Right ventricle myocardium inferior (tissue), 1 donor: ENCODE data around the gene MYH7B. TPM values are rescaled to one million over a fixed set of nuclear protein-coding genes. Genes with fewer than 3 reads are reported as not detected.

Experiments used
- ATAC-seq: fragments of 200-7000 bp; cut with Tn5 transposase; one replicate; pipeline ENCODE4 v1.9.1; 2020; ENCODE audit warnings: mild to moderate bottlenecking, moderate library complexity
- DNase-seq: peaks from one replicate; pipeline ENCODE4 v3.0.0; 2021; ENCODE audit errors: missing footprints
- intact Hi-C: fragments of 100-400 bp; cut with DNase I; formaldehyde crosslinking; loops from one replicate; pipeline ENCODE4 v1.11.0; 2022
- total RNA-seq: library from RNA; stranded (reverse); fragmentation: NEBNext Ultra II Directional; extraction: Animal tissue kit (Norgen Biotek cat#: 25700); gene quantifications from one replicate; pipeline ENCODE4 v1.2.1, GENCODE V29; 2021
- donor health status: DM: no; HTN: yes; CAD: no; lungs with severe emphysema.

The MYH7B gene
- total RNA-seq, 1 donor from 2014 or later = 230 TPM

DNA sequence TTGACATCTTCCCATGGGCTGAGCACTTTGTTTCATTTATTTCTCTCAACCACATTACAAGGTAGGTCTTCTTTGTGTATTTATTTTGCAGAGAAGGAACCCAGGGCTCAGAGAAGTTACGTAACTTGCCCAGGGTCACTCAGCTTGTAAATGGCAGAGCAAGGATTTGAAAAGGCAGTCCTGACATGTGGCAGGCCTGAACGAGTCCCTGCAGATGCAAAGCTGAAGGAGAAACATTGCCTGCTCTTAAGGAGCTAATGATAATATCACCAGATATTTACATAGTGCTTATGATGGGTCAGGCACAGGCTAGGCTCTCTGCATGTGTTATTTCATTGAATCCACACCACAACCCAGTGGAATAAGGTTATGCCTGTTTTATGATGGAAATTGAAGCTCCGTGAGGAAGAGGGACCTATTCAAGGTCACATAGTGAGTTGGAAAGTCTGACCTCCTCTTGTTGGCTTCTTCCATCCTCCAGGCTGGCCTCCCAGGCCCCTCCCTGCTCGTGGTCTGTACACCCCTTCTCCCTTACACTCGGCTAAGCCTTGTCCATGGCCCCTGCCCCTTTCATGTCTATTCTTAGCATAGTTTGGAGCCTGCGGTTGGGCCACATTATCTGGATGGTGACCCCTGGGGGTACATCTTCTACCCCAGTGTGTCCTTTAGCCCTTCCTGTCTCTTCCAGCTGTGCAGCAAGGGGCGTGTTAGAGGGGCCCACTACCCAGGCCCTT is 12.5 kb downstream of the MYH7B start:
- DNase-seq = no peak
- intact Hi-C loops = no loop called here
- peak; percentile 14 for ATAC-seq

DNA sequence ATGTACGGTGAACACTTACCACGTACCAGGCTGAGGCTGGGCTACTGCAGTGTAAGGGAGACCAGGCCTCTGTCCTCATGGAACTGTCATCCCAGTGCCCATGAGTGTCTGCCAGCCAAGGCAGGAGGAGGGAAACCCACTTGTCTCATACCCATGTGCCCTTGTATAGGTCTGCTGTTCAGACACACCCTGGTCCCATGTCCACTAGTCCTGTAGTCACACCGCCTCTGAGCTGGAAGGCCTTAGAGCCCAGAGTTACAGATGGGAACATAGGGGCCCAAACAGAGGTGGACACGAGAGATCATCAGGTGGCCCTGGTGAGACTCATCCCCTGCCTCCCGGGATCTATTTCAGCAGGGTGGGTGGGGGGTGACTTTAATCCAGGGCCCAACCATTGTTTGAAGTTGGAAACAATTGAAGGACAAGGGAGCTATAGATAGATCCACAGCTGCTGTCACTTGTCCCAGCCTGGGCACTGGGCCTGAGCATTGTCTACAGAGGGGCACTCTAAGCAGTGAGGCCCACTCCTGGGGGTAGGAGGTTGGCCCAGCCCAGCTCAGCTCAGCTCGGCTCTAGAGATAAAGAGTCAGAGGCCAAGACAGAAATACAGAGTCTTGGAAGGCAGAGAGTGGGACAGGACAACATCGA is 14.6 kb downstream of the MYH7B start:
- ATAC-seq (peak; percentile 58), DNase-seq (no peak)
- intact Hi-C loops = no loop called here

DNA sequence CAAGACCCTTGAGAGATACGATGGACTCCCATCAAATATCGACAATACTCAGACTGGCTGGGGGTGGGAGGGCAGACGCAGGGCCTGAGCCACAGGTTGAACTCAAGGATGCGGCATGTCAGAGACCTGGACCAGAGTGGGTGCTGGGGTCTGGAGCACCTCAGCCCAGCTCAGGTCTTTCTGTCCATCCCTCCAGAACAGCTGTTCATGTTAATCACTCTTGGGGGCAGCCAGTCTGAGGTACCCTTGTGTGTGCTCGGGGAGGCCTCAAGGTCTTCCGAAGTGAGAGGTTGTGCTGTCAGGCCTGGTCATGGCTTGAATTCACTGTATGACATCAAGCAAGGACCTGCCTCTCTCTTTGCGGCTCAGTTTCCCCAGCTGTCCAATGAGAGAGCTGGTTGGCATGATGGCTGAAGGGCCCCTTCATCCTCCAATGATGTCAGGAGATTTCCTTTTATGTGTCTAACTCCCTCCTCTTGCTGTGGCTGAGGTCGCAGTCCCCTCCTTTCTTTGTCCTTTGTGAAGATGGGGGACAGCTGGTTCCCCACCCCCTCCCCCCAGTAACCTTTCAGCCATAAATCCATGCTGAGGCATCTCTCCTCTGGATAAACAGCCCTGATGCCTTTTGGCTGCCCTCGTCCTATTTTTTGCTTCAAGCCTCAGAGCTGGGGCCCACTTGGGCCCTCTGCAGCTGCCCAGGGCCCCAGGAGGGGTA is 15.3 kb downstream of the MYH7B start:
- no peak for ATAC-seq
- DNase-seq = no peak

DNA sequence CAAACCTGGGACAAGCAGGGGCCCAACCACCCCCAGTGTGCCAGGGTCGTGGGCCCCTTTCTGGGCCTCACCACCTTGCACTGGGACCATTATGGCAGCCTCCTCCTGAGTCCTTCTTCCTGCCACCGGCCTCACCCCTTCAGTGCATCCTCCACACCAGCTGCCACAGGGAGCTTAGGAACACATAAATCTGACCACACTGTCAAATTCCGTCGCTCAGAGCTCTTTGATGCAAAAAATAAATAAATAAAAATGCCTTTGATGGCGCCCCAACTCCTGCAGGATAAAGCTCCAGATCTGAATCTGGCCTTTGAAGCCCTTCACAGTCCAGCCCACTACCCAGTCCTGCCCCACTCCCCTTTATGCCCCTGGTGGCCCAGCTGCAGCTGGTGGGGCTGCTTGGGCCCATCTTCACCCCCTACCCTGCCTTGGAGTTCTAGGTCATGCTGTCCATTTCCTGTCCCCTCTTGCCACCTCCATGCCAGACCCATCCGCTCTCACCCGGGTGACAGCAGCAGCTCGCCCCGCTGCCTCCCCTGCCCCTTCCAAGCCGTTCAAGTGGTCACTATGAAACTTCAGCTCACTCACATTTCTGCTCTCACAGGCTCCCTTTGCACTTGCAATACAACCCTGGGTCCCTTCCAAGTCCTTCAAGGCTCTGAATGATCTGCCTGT is 16.0 kb downstream of the MYH7B start:
- DNase-seq (no peak), ATAC-seq (no peak)
- intact Hi-C loops = no loop called here

More for the DNA sequence above, 15.3 kb downstream of the MYH7B start:
- intact Hi-C loops = no loop called here

DNA sequence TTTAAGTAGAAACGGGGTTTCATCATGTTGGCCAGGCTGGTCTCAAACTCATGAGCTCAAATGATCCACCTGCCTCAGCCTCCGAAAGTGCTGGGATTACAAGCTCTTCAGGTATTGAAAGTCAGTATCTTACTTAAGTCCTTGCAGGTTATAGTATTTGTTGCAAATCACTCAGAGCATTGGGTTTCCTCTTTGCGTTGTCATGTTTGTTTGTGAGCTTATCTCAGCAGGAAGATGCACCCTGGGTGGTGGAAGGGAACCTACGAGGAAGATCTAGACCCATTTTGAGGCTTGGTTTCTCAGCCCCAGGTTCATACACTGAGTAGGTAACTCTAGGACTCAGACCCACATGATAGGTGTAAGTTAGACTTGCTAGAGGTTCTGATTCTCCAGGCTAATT is 18.6 kb downstream of the MYH7B start:
- intact Hi-C loops = no loop called here
- ATAC-seq = no peak
- DNase-seq = no peak

DNA sequence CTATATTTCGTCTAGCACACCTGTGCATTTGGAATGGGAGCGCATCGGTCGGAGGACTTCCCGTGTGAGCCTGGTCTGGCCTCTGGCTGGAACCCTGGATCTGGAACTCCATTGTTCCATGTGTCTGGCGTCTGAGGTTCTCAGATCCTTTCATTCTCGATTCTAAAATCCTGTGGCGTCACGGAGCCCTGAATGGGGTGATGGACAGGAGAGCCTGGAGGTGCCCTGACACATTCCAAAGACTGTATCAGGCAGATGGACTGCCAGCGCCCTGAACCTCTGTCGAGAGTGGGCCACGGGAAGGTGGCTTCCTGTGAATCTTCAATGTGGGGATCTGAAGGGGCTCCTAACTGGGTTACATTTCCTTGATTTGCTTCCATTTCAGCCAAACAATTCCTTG is 20.6 kb downstream of the MYH7B start:
- DNase-seq = no peak
- intact Hi-C loops = no loop called here
- ATAC-seq = no peak

DNA sequence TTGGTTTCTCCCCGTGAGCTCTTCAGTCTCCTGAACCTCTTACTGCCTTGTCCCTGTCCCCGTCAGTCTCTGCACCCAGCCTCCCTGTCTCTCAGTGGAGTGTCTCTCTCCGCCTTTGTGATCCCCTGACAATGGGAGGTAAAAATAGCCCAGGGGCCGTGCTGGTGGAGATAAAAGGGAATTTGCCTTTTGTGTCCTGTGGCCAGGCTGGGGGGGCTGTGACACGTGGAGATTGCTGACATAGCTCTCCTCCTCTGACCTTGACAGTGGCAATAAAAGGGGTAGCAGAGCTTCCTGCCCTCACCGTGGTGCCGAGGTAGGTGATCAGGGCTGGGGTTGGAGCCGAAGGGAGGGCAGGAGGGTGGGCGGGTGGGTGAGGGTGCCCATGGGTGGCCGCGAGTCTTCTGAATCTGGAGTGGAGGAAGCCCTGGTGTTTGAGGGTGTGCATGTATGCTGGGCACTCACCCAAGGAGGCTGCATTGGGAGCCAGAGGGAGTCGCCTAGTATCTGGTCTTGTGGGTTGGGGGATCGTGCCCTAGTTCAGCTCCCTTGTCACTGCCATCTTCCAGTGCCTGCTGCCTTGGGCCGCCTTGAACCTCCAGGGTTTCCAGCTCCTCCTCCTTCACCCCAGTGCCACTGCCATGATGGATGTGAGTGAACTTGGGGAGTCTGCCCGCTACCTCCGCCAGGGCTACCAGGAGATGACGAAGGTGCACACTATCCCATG is 21.9 kb downstream of the MYH7B start:
- intact Hi-C loops = no loop called here
- DNase-seq = no peak
- ATAC-seq = peak; percentile 70

DNA sequence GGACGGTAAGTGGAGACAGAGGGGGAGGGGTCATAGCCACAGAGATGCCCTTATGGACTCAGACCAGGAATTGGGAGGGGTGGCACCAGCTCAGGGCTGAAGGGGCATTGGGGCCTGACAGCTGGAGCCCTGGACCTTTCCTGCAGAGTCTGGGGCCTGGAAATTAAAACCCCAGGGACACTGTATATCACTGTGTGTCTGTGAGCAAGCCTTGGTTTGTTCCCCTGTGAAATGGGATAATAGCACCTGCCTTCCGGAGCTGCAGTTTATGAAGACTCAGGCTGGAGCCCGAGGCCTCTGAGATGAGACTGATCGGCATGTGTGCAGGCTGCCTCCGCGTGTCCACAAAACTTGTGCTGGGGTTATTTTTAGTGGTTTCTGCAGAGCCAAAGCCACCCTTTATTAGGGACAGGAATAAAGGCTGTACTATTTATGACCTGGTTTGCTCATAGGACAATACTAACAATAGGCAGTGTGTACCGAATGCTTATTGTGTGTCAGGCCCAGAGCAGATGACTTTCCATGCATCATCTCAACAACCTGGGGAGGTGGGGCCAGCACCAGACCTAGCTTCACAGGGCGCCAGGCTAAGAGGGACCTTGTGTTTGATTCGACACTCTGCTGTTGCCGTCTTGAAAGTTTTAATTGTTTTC is 22.6 kb downstream of the MYH7B start:
- intact Hi-C loops = no loop called here
- DNase-seq = no peak
- ATAC-seq = peak; percentile 5

DNA sequence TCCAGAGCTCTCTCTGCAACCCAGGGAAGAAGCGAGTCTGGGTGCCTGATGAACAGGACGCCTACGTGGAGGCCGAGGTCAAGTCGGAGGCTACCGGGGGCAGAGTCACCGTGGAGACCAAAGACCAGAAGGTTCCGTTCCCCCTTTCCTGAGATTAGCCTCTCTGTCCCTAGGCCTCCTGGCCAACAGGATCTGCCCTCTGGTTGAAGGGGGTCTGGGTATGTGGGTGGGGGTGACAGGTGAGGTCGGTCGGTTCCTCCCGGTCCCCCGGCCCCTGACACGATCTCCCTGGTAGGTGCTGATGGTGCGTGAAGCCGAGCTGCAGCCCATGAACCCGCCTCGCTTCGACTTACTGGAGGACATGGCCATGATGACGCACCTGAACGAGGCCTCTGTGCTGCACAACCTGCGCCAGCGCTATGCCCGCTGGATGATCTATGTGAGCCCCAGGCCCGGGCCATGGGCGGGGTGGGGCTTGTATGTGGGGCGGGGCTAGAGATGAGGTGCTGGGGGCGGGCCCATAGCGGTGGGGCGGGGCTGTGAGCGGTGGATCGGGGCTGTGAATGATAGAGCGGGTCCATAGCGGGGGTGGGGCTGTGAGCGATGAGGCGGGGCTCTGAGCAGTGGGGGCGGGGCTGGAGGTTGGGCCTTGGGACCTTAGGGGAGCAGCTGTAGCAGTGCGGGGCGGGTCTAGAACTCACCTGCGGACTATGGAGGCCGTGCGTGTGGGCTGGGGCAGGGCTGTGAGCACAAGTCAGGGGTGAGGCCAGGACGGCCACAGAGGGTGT is 23.9 kb downstream of the MYH7B start:
- intact Hi-C loops = no loop called here
- ATAC-seq (peak; percentile 76), DNase-seq (no peak)

DNA sequence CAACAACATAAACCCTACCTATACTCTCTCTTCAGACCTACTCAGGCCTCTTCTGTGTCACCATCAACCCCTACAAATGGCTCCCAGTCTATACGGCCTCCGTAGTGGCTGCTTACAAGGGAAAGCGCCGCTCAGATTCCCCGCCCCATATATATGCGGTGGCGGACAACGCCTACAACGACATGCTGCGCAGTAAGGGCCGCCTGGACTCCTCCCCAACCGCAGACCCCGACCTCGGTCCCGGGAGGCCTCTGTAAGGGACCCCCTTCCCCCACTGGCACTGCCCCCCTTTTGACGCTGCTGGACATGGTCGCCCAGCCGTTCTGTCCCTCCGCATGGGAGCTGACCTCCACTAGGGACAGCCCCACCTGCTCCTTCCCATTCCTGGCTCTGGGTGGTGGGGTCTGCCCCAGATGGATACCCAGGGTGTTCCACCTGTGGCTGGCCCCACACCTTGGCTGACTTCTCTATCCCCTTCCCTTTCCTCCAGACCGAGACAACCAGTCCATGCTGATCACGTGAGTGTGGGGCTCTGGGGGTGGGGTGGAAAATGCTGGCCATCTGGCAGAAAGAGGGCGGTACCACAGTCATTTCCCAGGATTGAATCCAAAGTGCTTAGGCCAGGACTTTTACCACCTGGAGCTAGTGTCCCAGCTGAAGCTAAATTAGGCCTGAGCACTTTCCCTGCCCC is 25.0 kb downstream of the MYH7B start:
- intact Hi-C loops = no loop called here
- peak; percentile 21 for ATAC-seq
- no peak for DNase-seq

DNA sequence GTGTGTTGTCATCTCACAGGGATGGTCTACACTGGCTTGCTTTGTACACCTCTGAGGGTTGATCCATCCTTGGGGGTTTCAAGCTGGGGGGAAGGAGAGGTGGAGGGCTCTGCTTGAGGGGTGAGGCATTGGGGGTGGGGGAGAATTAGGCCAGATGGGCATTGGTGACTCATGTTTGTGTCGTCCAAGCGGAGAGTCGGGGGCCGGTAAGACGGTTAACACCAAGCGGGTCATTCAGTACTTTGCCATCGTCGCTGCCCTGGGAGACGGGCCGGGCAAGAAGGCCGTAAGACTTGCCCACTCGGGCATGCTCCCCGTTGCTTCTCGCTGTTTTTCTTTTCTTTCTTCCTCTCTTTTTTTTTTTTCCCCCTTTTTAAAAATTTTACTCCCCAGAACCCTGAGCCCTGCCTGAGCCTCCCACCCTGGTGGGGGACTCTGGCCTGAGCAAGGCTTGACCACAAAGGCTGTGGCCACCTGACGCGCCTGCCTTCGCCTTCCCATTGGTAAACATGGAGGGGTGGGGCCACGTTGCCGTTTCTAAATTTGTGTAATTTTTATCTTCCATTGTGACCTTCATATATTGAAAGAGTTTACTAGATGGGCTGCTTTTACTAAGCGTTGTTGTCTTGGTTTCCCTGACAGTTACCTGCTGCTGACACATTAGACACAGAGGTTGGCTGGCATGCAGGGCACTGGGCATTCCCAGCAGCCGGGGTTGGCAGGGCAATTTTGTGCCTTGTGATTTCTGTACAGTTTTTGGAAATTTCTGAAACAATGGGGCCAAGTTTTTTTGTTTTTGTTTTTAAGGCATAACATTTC is 26.8 kb downstream of the MYH7B start:
- ATAC-seq (no peak), DNase-seq (no peak)
- intact Hi-C loops = no loop called here

DNA sequence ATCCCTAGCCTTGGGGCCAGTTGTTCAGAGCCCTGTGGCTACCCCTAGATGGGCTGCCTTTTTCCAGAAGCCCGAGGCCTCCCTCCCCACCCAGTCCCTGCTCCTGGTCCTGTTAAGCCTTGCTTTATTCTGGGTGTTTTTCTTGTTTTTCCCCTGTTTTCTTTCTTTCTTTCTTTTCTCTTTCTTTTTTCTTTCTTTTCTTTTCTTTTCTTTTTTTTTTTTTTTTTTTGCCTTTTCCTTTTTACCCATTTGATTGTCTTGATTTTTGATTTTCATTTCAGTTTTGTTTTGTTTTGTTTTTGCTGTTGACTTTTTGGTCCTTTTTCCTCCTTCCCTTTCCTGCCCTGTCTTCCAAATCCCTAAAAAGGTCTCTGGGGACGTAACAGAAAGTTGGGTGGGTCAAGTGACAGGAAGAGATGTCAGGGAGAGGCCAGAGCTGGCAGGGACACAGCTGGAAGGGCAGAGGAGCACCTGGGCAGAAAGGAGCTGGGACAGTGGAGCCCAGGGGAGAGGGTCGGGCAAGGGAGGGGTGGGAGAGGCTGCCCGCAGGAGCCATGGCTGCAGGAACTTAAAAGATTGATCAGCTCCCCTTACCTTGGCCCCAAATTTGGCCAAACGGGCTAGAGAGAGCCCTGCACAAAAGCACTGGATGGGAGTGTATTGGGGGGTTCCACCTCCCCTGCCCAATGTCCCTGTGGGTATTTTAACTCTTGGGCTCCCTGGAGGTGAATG is 27.6 kb downstream of the MYH7B start:
- intact Hi-C loops = no loop called here
- DNase-seq (no peak), ATAC-seq (no peak)

DNA sequence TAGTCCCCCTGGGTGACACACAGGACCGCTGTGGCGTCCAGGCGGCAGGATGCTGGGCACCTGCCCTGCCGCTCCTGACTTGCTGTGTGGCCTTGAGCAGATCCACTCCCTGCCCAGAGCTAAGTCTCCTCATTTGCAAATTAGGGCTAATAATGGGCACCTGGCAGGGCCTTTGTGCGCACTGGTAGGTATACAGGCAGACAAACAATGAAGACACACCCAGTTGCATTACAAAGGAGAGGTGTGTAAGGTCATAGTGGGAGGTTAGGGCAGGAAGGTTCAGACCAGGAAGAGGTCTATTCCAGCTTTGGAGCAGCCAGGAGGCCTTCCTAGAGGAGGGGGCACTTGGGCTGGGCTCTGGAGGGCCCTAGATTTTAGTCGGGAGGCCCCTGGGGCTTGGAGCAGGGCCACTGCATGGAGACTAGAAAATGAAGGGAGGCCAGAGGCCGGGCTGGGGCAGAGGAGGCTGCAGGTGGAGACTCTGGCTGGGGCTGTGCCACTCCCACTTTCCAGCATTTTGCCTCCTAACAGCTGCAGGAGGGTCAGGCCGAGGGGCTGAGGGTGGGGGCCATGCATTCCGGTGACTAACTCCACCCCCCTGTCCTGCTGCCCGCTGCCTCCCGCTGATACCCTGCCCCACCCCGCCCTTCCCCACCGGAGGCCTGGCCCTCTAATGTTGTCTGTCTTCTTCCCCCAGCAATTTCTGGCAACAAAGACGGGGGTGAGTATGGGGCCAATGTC is 28.5 kb downstream of the MYH7B start:
- ATAC-seq = no peak
- no peak for DNase-seq
- intact Hi-C loops = no loop called here

DNA sequence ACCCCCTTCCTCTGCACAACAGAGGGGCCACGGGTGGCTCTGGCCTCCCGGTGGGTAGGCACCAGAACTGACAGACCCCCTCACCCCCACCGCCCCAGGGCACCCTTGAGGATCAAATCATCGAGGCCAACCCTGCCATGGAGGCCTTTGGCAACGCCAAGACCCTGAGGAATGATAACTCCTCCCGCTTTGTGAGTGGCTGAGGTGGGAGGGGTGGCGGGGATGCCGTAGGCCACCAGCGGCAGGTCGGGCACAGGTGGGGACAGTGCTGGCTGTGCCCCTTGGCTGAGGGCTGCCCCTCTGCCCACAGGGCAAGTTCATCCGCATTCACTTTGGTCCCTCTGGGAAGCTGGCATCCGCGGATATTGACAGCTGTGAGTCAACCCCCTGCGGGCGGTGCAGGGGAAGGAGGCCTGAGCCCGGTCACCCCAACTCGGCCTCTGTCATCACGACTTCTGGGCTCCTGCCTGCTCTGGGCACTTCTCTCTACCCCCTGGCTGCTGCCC is 29.1 kb downstream of the MYH7B start:
- intact Hi-C loops = no loop called here
- peak; percentile 13 for ATAC-seq
- no peak for DNase-seq
